NCI-H748 (cell line): Measurements from ENCODE around the gene RALGPS1.
"Not testable (repeated sequence)": the region's sequence is repeated elsewhere in the genome, so short reads cannot be mapped to it uniquely, and the experiment has no call there.

ENCODE experiments used
- DNase-seq: peaks from one replicate; lab custom pipeline; 2025; ENCODE audit not compliant: unreplicated experiment; lab: John Stamatoyannopoulos, UW

The RALGPS1 gene

DNA sequence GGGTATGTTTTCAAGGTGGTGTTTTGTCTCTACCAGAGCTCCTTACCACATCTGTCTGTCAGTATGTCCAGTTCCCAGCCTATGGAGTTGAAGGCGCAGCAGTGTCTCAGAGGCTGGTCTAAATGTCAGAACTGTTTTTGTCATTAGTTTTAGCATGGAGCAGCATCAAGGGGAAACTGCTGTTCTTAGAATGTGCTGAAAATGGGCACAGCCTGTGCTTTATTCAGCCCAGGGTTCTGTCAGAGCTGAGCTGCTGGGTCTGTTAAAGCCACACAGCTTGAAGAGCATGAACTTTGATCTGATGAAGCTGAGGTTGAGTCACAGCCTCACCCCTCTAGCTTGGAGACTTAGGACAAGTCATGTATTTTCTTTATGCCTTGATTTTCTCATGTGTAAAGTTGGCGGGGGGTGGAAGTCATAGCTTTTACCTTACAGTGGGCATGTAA is 71.9 kb downstream of the RALGPS1 start:
- DNase-seq = no peak

- no peak for DNase-seq
These were observed 74.3 kb downstream of the RALGPS1 start for GRCh38 chr9:126988857-126989256.

DNA sequence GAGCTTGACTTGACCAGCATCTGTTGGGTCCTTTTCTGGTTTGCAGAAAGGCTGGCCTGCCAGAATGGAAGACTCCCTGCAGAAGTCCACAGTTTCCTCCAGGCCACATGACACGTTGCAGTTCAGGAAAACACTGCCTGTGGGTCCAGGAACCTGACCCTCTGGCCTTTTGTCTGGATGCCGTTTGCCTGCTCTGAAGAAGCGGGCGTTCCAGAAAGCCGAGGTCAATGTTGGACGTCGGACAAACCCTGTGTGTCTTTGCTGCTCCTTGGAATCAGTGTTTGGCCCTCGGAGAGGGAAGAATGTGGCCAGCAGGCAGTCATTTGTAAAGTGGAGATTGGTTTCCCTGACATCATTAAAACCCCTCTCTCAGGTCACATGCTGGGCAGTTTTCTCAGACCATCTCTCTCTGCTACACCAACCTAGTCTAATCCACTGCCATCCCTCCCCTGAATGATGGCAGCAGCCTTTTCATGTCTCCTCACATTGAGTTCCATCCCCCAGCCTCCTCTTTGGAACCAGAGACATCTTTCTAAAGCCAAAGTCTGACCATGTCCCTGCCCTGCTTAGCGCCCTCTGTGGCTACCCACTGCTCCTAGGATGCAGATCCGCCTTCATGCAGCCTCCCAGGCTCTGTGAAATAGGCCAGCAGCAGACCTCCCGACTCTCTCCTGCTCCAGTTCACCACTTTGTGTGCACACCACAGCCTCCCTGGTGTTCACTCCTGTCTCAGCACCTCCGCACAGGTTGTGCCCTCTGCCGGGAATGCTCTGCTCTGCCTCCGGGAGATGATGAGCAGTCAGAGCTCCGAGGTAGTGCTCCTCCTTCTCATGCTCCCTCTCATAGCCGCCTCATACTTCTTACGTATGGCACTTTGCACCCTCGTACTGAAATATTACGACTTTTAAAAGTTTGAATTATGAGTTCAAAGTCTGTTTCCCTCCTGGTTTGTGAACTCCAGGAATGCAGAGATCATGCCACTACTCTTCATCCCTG is 75.6 kb downstream of the RALGPS1 start:
- no peak for DNase-seq

DNA sequence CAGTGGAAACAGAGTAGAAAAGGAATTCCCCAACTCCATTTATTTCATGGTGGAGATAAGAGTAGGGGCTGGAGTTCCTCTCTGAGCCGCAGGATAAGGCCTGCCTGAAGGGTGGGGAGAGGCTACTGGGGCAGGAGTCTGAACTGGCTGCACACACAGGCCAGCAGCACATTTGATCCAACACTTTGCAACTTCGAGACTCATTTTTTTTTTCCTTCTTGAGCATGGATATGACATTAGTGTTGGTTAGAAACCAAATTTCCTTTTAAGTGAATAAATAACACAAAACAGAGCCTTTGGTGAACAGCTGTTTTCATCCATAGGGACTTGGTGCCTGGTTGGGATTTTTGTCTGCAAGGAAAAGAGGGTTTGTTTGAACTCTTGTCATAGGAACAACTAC is 76.6 kb downstream of the RALGPS1 start:
- no peak for DNase-seq

GRCh38 chr9:126992427-126992826 is 77.8 kb downstream of the RALGPS1 start:
- DNase-seq = no peak

DNA sequence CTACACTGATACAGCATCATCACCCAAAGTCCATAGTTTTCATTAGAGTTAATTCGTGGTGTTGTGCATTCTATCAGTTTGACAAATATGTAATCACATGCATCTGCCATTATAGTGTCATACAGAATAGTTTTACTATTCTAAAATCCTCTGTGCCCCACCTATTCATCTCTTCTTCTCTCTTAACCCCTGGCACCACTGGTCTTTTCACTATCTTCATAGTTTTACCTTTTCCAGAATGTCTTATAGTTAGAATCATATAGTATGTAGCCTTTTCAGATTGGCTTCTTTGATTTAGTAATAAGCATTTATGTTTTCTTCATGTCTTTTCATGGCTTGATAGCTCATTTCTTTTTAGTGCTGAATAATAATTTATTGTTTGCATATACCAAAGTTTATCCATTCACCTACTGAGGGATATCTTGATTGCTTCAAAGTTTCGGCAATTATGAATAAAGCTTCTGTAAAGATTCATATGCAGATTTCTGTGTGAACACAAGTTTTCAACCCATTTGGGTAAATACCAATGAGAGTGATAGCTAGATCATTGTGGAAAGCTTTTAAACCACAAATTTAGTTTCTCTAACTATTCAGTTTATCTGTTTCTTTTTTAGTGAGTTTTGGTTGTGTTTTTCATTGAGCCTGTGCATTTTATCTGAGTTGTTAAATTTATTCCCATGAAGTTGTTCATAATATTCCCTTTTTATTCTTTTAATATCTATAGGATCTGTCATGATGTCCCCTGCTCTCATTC is 84.9 kb downstream of the RALGPS1 start:
- no peak for DNase-seq

DNA sequence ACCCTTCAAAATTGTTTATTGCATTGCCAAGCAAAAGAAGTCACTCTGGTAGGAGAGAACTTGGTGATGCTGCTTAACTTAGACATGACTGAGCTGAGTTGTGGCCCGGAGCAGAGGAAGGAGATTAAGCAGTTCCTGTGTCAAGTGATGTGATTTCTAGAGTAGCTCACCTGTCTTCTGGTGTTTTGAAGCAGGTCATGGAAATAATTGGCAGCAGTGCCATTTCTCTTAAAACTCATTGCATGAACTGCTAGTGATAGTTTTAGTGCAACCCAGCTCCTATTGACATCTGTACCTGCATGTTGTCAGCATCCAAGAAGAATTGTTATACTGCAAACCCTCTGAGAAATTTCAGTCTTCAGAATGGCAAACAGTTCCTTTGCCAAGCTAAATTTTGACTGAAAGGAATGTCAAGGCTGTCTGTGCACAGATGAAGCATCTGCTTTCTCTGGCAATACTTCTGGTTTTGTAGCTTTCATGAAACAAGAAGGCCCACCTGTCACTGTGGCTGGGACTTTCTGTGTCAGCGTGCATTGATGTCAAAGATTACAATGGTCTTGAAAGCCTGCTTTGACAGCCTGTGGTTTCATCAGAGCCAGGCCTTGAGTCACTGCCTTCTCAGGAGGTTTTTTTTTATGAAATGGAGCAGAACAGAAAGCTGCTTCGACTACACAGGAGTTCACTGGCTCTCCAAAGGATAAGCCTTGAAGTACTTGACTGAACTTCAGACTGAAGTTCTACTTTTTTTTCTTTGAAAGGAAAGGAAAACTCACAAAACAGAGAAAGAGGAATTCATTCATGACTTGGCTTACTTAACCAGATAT is 90.6 kb downstream of the RALGPS1 start:
- DNase-seq = no peak

DNA sequence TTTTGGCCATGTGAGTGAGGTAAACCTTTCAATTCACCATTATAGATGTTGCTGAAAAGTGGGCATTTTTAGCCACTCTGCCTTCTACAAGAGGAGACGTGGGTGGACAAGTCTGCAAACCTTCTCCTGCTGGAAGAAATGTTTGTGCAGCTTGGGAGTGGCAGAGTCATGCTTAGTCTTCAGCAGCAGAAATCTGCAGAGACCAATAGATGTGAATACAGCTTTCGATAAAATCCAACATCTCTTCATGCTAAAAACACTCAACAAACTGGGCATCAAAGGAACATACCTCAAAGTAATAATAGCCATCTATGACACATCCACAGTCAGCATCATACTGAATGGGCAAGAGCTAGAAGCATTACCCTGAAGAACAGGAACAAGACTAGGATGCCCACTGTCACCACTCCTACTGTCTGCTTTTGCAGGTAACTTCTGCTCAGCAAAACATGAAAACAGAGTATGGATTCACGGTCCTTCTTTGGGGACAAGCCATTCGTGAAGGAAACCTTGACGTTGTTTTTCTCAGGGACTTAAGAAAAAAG is 91.3 kb downstream of the RALGPS1 start:
- no peak for DNase-seq

- no peak for DNase-seq
These were observed 93.1 kb downstream of the RALGPS1 start for GRCh38 chr9:127007638-127008037.

DNA sequence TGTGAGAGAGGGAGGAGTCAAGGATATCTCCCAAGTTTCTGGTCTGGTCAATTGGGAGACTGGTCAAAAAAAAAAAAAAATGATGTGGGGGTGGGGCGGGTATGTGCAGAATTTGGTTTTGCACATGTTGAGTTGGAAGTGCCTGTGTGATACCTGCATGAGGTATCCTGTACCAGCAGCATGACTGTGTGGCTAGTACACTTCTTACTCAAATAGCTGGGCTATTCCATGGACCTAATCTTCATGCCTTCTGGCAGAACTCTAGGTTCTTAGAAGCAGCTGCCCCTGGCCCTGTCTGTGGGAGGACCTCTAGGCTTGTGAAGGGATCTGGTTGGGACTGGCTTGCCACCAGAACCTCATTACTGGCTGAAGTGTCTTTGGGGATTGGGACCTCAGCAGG is 93.5 kb downstream of the RALGPS1 start:
- no peak for DNase-seq

GRCh38 chr9:127011772-127012171 is 97.2 kb downstream of the RALGPS1 start:
- DNase-seq = no peak

GRCh38 chr9:127012250-127012649 is 97.7 kb downstream of the RALGPS1 start:
- no peak for DNase-seq

DNA sequence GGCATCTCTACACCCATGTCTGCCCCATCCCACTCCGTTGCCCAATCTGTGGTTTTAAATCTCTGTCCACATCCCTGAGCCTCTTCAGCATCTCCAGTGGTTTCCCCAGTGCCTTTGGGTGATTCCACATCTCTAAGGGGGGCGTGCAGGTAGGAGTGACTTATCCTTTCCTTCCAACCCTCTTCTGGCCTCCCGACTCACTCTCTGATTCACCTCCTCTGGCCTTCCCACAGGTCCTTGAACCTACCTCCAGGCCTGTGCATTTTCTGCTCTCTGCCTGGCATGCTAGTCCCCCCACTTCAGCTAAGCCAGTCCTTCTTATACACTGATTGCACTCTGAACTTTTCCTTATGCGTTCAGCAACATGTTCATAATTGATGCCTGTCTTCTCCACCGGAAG is 99.0 kb downstream of the RALGPS1 start:
- no peak for DNase-seq

GRCh38 chr9:127014216-127014909 is 99.8 kb downstream of the RALGPS1 start:
- no peak for DNase-seq

DNA sequence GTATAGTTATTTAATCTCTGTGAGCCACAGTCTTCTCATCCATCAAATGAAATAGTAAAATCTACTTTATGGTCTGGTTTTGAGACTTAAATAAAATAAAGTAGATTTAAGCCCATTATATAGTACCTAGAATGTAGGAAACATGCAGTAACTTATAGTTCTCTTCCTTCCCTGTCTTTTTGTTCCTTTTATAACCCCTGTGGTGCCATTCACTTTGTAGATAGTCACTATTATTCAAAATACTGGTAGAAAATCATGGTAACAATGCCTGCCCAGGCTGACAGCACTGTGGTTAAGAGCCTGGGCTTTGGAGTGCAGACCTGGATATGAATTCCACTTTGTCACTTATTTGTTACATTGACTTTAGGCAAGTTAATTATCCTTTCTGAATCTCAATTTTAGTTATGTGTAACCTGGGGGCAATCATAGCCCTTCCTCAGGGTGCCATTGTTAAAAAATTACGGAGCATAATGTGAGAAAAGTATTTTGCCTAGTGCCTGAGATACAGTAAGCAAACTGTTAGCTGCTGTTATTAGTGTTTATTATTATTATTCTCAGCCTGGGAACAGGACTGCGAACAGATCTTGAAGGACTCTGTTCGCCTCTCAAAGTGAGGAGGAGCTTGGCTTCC is 100.4 kb downstream of the RALGPS1 start:
- DNase-seq = no peak

- no peak for DNase-seq
These were observed 101.4 kb downstream of the RALGPS1 start for GRCh38 chr9:127015921-127016512.

DNA sequence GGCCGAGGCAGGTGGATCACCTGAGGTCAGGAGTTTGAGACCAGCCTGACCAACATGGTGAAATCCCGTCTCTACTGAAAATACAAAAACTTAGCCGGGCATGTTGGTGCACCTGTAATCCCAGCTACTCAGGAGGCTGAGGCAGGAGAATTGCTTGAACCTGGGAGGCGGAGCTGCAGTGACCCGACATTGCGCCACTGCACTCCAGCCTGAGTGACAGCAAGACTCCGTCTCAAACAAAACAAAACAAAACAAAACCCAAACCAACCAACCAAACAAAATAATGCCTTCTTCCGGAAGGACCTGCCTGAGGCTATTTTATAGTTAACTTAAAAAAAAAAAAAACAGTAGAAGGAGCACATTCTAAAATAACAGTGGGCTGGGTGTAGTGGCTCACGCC is 103.4 kb downstream of the RALGPS1 start:
- not testable (repeated sequence) for DNase-seq

- DNase-seq = no peak
These were observed 104.4 kb downstream of the RALGPS1 start for GRCh38 chr9:127018935-127019334.

- no peak for DNase-seq
These were observed 105.6 kb downstream of the RALGPS1 start for GRCh38 chr9:127020036-127020801.
